OCI-LY1 (cell line): ENCODE results near the gene FKRP.

ENCODE experiments used
- H2AFZ ChIP-seq: fragments of 200-600 bp; sonication (generic), shearing (Covaris generic); 2 replicates; pipeline ENCODE4 v1.6.0; 2014; ENCODE audit warnings: antibody characterized with exemption, mild to moderate bottlenecking, low read length
- H3F3A ChIP-seq: fragments of 200-600 bp; sonication (generic), shearing (Covaris generic); 2 replicates; pipeline ENCODE4 v1.6.0; 2014; ENCODE audit warnings: mild to moderate bottlenecking, antibody characterized with exemption, low read length, moderate library complexity; ENCODE audit not compliant: insufficient read depth
- H3K27ac ChIP-seq: fragments of 200-600 bp; sonication (generic); 2 replicates; pipeline ENCODE4 v1.5.1; 2014; ENCODE audit warnings: low read length, mixed run types, mild to moderate bottlenecking, low read depth; ENCODE audit not compliant: poor library complexity, severe bottlenecking
- H3K27me3 ChIP-seq: fragments of 200-600 bp; sonication (generic); 2 replicates; pipeline ENCODE4 v1.6.0; 2014; ENCODE audit warnings: antibody characterized with exemption, mild to moderate bottlenecking, low read length, moderate library complexity; ENCODE audit not compliant: insufficient read depth
- H3K36me3 ChIP-seq: fragments of 200-600 bp; sonication (generic); 2 replicates; pipeline ENCODE4 v1.6.1; 2014; ENCODE audit warnings: mild to moderate bottlenecking, antibody characterized with exemption, low read length, moderate library complexity, mixed read lengths; ENCODE audit not compliant: insufficient read depth
- H3K4me1 ChIP-seq: fragments of 200-600 bp; sonication (generic); 2 replicates; pipeline ENCODE4 v1.5.1; 2014; ENCODE audit warnings: mild to moderate bottlenecking, low read length, moderate library complexity; ENCODE audit not compliant: insufficient read depth, severe bottlenecking
- H3K4me2 ChIP-seq: fragments of 200-600 bp; sonication (generic), shearing (Covaris generic); 2 replicates; pipeline ENCODE4 v1.6.1; 2014; ENCODE audit warnings: low read length
- H3K4me3 ChIP-seq: fragments of 200-600 bp; sonication (generic); 2 replicates; pipeline ENCODE4 v1.5.1; 2014; ENCODE audit warnings: low read length, low read depth, mild to moderate bottlenecking, mixed read lengths; ENCODE audit not compliant: poor library complexity, severe bottlenecking
- H3K79me2 ChIP-seq: fragments of 200-600 bp; shearing (Covaris generic); 2 replicates; pipeline ENCODE4 v1.6.1; 2016; ENCODE audit warnings: mixed run types, low read length, mixed read lengths; ENCODE audit not compliant: insufficient read depth
- H3K9ac ChIP-seq: fragments of 200-600 bp; sonication (generic), shearing (Covaris generic); 2 replicates; pipeline ENCODE4 v1.6.1; 2014; ENCODE audit warnings: mild to moderate bottlenecking, low read length, mixed read lengths
- H3K9me2 ChIP-seq: fragments of 200-600 bp; sonication (generic), shearing (Covaris generic); 2 replicates; pipeline ENCODE4 v1.6.1; 2014; ENCODE audit warnings: low read depth, mild to moderate bottlenecking, low read length, mixed read lengths
- H3K9me3 ChIP-seq: fragments of 200-600 bp; shearing (Covaris generic); 2 replicates; pipeline ENCODE4 v1.6.1; 2014; ENCODE audit warnings: low read length, mixed read lengths
- H4K20me1 ChIP-seq: fragments of 200-600 bp; sonication (generic), shearing (Covaris generic); 2 replicates; pipeline ENCODE4 v1.6.0; 2016; ENCODE audit warnings: mild to moderate bottlenecking, low read length; ENCODE audit not compliant: insufficient read depth
- CTCF ChIP-seq: fragments of 200-600 bp; sonication (generic), shearing (Covaris generic); IDR thresholded peaks from 2 replicates; pipeline ENCODE4 v1.5.1; 2017; ENCODE audit warnings: mild to moderate bottlenecking, antibody characterized with exemption, low read length, moderate library complexity, mixed read lengths
- EZH2 ChIP-seq: fragments of 200-600 bp; sonication (generic), shearing (Covaris generic); IDR thresholded peaks from 2 replicates; pipeline ENCODE4 v1.8.0; 2017; ENCODE audit warnings: borderline replicate concordance, mixed run types, mild to moderate bottlenecking, antibody characterized with exemption, low read length, moderate library complexity, mixed read lengths

FKRP gene

GRCh38 chr19:46720503-46721239 lies 25.2 kb upstream of the FKRP start:
- H3K4me1 ChIP-seq: peaks cover 64% of the 10 kb centered on the region
- H3K79me2 ChIP-seq: no peaks in the 10 kb centered on the region
- H3K9ac ChIP-seq: no peak overlapping the region
- TF ChIP-seq EZH2: no peak
- TF ChIP-seq CTCF: no peak
- H3K9me2 ChIP-seq: no peaks in the 10 kb centered on the region
- H3K9me3 ChIP-seq: no peaks in the 10 kb centered on the region
- H3F3A ChIP-seq: 0 out of 2 replicates have a peak, but pooled peaks cover 5% of the 10 kb centered on the region
- no peaks in the 10 kb centered on the region for H4K20me1 ChIP-seq
- H3K36me3 ChIP-seq: peaks cover 55% of the 10 kb centered on the region; the same call in 1 of the 2 replicates
- H3K27ac ChIP-seq: peak overlapping the region; percentile 82
- no peak overlapping the region for H3K4me3 ChIP-seq
- no peaks in the 10 kb centered on the region for H3K27me3 ChIP-seq
- no peak overlapping the region for H2AFZ ChIP-seq
- no peak overlapping the region; the same call in 1 of the 2 replicates for H3K4me2 ChIP-seq

- no peaks in the 10 kb centered on the region for H4K20me1 ChIP-seq
- H3K9me2 ChIP-seq: no peaks in the 10 kb centered on the region
- H3K36me3 ChIP-seq: peaks cover 62% of the 10 kb centered on the region; the same call in 1 of the 2 replicates
- H3K4me1 ChIP-seq: peaks cover 61% of the 10 kb centered on the region
- TF ChIP-seq EZH2: no peak
- no peak for TF ChIP-seq CTCF
- no peak overlapping the region for H3K4me3 ChIP-seq
- H3F3A ChIP-seq: 0 out of 2 replicates have a peak, but pooled peaks cover 5% of the 10 kb centered on the region
- H3K4me2 ChIP-seq: no peak overlapping the region
- H3K79me2 ChIP-seq: no peaks in the 10 kb centered on the region
- no peaks in the 10 kb centered on the region for H3K9me3 ChIP-seq
- H3K27me3 ChIP-seq: no peaks in the 10 kb centered on the region
- H3K27ac ChIP-seq: peak overlapping the region; percentile 51
- H3K9ac ChIP-seq: no peak overlapping the region
- H2AFZ ChIP-seq: no peak overlapping the region
Observed at GRCh38 chr19:46721269-46722003, 24.4 kb upstream of the FKRP start.

- Histone ChIP-seq H3K4me1 (peaks cover 61% of the 10 kb centered on the region), H3K9me3 (no peaks in the 10 kb centered on the region), H3K9ac (no peak overlapping the region), H4K20me1 (no peaks in the 10 kb centered on the region), H3K79me2 (no peaks in the 10 kb centered on the region), H3K4me3 (no peak overlapping the region), H3K4me2 (no peak overlapping the region), H3K27ac (peak overlapping the region; percentile 51), H3K27me3 (no peaks in the 10 kb centered on the region), H3F3A (0 out of 2 replicates have a peak, but pooled peaks cover 5% of the 10 kb centered on the region), H3K36me3 (peaks cover 68% of the 10 kb centered on the region; the same call in 1 of the 2 replicates), H3K9me2 (no peaks in the 10 kb centered on the region), H2AFZ (no peak overlapping the region)
- no peak for TF ChIP-seq CTCF
- no peak for TF ChIP-seq EZH2
Observed at GRCh38 chr19:46722004-46722380, 23.9 kb upstream of the FKRP start.
